SK-N-MC (cell line): Measurements from ENCODE around the gene EMP1.

Experiments
- DNase-seq: peaks from one replicate; pipeline ENCODE4 v3.0.0-alpha.2; 2011; ENCODE audit warnings: low read depth, low spot score
- H3K27ac ChIP-seq: fragments of 200-600 bp; sonication (generic); 2 replicates; pipeline ENCODE4 v1.5.1; 2016; ENCODE audit warnings: mixed run types
- H3K36me3 ChIP-seq: fragments of 200-600 bp; sonication (generic); 2 replicates; pipeline ENCODE4 v1.6.1; 2017; ENCODE audit warnings: antibody characterized with exemption, low read length, mixed read lengths; ENCODE audit not compliant: insufficient read depth
- H3K4me3 ChIP-seq: fragments of 200-600 bp; sonication (generic); 2 replicates; pipeline ENCODE4 v1.5.1; 2016
- H3K9ac ChIP-seq: fragments of 200-600 bp; sonication (generic); 2 replicates; pipeline ENCODE4 v1.8.0; 2017; ENCODE audit warnings: mixed run types, mixed read lengths; ENCODE audit not compliant: insufficient read length
- H3K9me3 ChIP-seq: fragments of 200-600 bp; sonication (generic); 2 replicates; pipeline ENCODE4 v1.6.1; 2017; ENCODE audit warnings: low read depth, mild to moderate bottlenecking, antibody characterized with exemption, low read length, moderate library complexity, mixed read lengths
- EZH2 ChIP-seq: fragments of 200-600 bp; sonication (generic); IDR thresholded peaks from one replicate; pipeline ENCODE4 v1.6.1; 2017; ENCODE audit warnings: antibody characterized with exemption
- FOXP2 ChIP-seq: optimal IDR thresholded peaks from 2 replicates; pipeline ENCODE3; 2011; ENCODE audit warnings: mild to moderate bottlenecking, moderate library complexity; ENCODE audit not compliant: insufficient read depth; ENCODE audit errors: extremely low read length, control extremely low read depth
- POLR2AphosphoS5 ChIP-seq: IDR thresholded peaks from 2 replicates; pipeline ENCODE4 v1.6.1; 2012; ENCODE audit warnings: mild to moderate bottlenecking, low read depth, low read length, borderline replicate concordance

EMP1 gene

DNA sequence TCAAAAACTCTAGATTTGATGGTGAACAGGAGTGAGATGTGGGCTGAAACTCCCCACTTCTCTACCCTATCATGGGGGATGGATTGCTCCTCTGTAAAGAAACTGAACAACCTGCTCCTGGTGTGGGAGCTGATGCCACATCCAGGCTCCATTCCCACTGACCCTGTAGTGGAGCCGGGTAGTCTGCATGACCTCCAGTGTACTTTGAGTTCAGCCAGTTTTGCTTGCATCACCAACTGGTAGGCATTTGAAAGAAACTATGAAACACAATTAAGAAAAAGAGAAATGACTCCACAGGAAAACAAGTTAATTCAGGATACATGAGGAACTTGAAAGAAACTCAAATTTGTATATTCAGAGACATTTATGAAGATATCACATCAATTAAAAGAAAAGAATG lies 27.3 kb upstream of the EMP1 start:
- DNase-seq = no peak
- no peaks in the 10 kb centered on the region for H3K36me3 ChIP-seq
- no peaks in the 10 kb centered on the region for H3K9me3 ChIP-seq
- TF ChIP-seq EZH2 (no peak), FOXP2 (no peak), POLR2AphosphoS5 (no peak)
- H3K27ac ChIP-seq = no peak overlapping the region
- H3K9ac ChIP-seq = no peak overlapping the region
- H3K4me3 ChIP-seq = no peak overlapping the region

DNA sequence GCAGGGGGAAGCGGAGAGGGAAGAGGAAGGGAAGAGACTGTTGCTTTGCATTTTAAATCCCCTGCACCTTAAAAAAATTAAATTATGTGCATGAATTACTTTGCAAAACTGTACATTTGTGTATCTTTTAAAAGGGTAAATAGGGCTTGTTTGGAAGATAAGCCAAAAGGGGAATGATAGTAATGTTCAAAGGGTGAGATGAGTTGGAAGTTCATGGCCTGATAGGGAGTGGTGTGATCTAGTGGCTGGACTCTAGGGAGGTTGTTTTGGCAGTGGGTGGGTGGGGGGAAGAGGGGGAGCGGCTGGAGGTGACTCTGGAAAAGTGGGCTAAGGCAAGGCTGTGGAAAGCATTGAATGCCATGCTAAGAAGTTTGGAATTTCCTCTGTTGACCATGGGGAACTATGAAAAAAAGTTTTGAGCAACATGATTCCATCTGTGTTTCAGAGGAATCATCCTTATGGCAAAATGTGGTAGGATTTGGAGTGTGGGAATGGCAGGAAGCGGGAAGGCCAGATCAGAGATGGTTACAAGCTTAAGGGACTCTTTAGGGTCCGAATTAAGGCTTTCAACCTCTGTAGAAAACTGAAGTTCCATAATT lies 25.5 kb upstream of the EMP1 start:
- no peak for DNase-seq
- no peak overlapping the region for H3K9ac ChIP-seq
- TF ChIP-seq POLR2AphosphoS5 (no peak), FOXP2 (no peak), EZH2 (no peak)
- H3K9me3 ChIP-seq = no peaks in the 10 kb centered on the region
- no peaks in the 10 kb centered on the region for H3K36me3 ChIP-seq
- no peak overlapping the region for H3K4me3 ChIP-seq
- no peak overlapping the region for H3K27ac ChIP-seq

DNA sequence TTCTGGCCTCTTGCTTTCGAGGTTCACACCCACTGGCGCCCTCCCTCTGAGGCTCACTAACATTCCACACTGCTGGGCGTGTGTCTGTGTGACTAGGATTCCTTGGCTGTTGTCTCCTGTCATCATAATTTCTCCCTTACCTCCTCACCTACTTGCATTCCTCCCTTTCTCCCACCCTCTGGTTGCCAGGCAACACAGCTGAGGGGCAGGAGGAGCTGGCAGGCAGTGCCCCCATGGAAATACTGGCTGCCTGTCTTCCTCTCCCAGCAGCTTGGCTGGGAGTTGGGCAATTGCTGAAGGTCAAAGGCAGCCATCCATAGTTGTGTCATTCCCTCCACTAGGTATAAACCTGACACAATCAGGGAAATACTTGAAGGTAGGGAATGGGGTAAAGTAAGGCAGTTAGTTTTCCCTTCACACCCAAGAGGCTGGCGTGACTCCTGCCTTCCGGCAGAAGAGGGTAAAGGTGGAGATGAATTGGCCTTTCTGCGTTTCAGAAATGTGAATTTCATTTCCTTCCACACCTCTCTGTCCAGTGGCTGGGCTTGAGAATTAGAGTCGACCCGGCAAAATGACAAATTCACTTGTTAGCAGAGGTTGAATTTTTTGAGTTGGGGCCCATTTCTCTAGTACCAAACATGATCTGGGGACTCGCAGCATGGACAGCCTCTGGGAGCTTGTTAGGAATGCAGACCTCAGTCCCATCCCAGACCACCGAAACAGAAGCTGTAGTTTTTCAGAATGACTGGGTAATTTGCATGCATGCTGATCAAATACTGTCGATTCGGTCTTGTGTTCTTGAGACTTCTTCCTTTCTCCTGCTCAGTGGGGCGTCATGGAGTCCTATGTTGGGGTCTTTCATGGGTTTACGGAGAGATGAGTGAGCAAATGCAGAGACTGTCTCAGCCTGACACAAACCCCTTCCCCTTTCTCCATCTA lies 24.3 kb upstream of the EMP1 start:
- TF ChIP-seq POLR2AphosphoS5 = no peak
- no peak for TF ChIP-seq FOXP2
- no peak for TF ChIP-seq EZH2
- Histone ChIP-seq H3K9me3 (no peaks in the 10 kb centered on the region), H3K27ac (peak overlapping the region; percentile 72), H3K36me3 (no peaks in the 10 kb centered on the region), H3K9ac (no peak overlapping the region), H3K4me3 (no peak overlapping the region; the same call in 1 of the 2 replicates)
- DNase-seq = no peak

DNA sequence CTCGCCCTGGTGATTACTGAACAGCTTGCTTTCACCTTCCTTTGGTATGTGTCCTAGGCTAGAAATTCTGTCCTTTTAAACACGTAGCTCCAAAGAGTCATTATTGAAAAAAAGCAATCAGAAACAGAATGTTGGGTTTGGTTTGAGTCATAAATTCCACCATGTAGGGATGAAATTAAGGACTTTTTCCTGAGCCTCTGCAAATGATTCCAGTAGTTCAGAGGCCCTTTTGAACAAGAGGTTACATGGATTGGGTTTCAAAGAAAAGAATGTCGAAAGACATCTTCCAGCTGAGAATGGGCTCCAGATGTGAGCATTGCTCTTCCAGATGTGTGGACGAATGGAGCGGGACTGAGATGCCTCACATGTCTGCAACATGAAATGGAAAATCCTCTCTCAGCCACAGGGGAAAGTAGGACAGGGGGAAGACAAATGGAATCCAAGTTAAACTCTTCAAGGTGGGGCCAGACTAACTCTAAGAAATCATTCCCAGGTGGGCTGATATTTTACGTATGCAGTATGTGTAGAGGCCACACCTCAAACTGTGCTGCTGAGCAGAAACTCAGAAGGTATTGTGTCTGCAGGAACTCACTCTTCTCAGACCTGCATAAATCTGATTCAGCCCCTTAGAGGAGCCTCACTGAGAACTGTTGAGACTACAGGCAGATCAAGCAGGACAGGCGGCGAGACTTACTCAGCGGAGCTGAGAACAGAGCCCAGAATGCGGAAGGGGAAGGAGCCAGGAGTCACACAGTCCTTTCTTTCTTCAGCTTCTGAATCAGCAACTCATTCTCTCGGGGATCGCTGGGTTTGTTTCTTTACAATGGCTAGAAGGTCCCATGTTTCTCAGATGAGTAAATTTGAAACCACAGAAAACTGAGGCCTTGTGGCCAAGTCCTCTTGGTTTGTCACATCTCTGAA lies 23.3 kb upstream of the EMP1 start:
- Histone ChIP-seq H3K9ac (peak overlapping the region; percentile 9), H3K4me3 (no peak overlapping the region; the same call in 1 of the 2 replicates), H3K27ac (peak overlapping the region; percentile 72), H3K36me3 (no peaks in the 10 kb centered on the region), H3K9me3 (no peaks in the 10 kb centered on the region)
- no peak for DNase-seq
- no peak for TF ChIP-seq POLR2AphosphoS5
- no peak for TF ChIP-seq FOXP2
- TF ChIP-seq EZH2 = no peak

DNA sequence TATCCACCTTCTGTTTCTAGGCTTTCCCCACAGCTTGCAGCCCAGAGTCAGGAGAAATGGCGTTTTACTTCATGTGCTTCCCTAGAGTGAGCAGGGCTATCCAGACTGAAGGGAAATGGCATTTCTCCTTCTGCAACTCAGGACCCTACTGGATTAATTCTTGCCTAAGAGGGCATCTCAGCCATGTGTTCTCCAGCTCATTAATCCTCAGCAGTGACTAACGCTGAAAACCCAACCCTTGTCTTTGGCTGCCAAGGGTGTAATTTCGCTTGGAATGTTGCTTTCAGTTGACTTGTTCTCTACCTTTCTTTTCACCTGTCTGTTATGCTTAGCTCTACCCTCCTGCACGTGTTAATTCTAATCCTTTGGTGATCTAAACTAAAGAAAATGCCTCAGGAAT lies 21.0 kb upstream of the EMP1 start:
- DNase-seq = no peak
- Histone ChIP-seq H3K9me3 (no peaks in the 10 kb centered on the region), H3K36me3 (no peaks in the 10 kb centered on the region), H3K4me3 (no peak overlapping the region), H3K27ac (no peak overlapping the region), H3K9ac (no peak overlapping the region)
- no peak for TF ChIP-seq POLR2AphosphoS5
- no peak for TF ChIP-seq FOXP2
- TF ChIP-seq EZH2 = no peak

DNA sequence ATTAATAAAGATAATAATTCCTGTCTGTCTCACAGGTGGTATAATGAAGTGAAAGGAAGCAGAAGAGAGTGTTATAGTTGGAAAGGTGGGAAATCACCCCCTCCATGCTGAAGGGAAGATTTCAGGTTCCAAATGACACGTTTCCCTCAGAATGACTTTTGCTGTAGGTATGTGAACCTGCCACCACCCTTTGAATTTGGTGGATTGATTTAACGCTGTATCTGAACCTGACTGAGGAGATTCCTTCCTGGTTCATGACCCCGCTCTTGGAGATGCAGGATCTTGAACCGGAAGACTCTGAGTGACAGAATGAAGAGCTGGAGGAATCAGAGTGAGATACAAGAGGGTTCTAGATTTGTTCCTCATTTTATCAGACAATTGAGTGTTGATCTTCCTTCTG lies 20.3 kb upstream of the EMP1 start:
- Histone ChIP-seq H3K9me3 (no peaks in the 10 kb centered on the region), H3K4me3 (no peak overlapping the region), H3K36me3 (no peaks in the 10 kb centered on the region), H3K27ac (no peak overlapping the region), H3K9ac (no peak overlapping the region)
- DNase-seq = no peak
- TF ChIP-seq FOXP2 (no peak), POLR2AphosphoS5 (no peak), EZH2 (no peak)

DNA sequence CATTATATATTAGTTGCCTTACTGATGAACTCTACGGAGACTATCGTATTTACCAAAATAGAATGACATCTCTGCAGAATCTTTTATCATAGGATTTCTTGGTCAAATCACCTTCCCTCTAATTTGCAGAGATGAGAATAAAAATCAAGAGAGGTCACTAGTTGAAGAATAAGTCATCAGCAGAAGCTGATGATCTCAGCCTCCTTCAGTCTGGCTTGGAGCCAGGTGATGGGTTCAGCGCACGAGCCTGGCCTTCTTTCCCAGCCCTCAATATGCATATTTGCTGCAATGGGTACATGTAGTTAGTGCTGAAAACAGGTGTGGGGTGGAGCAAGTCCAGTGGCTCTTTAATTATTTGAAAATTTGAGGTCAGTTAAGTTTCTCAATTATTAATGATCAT lies 19.2 kb upstream of the EMP1 start:
- no peaks in the 10 kb centered on the region for H3K36me3 ChIP-seq
- no peak overlapping the region for H3K9ac ChIP-seq
- no peak overlapping the region for H3K4me3 ChIP-seq
- no peaks in the 10 kb centered on the region for H3K9me3 ChIP-seq
- DNase-seq = no peak
- H3K27ac ChIP-seq = no peak overlapping the region
- TF ChIP-seq POLR2AphosphoS5 (no peak), FOXP2 (no peak), EZH2 (no peak)

DNA sequence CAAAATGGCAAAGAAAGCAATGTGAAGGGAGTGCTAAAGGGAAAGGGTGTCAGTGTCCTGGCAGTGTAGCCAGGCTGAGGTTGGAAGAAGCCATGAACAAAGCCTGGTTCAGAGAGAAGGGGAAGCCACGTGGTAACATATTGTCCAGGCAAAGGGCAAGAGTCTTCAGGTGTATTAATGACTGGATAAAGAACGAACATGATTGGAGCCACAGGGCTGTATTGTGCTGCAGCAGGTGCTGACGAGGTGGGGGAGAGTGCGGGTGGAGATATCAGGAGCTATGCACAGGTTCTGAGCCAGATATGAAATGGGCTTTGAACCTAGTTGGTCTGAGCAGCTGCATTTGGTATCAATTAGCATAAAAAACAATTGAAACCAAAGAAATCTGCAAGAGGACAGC lies 18.6 kb upstream of the EMP1 start:
- no peak for TF ChIP-seq POLR2AphosphoS5

More for the DNA sequence above, 18.6 kb upstream of the EMP1 start:
- no peak for DNase-seq
- H3K27ac ChIP-seq = peak overlapping the region; percentile 95
- H3K36me3 ChIP-seq = no peaks in the 10 kb centered on the region
- H3K4me3 ChIP-seq = no peak overlapping the region
- no peaks in the 10 kb centered on the region for H3K9me3 ChIP-seq
- H3K9ac ChIP-seq = no peak overlapping the region
